Measurements from ENCODE around the gene AQP1.

AQP1 gene

DNA sequence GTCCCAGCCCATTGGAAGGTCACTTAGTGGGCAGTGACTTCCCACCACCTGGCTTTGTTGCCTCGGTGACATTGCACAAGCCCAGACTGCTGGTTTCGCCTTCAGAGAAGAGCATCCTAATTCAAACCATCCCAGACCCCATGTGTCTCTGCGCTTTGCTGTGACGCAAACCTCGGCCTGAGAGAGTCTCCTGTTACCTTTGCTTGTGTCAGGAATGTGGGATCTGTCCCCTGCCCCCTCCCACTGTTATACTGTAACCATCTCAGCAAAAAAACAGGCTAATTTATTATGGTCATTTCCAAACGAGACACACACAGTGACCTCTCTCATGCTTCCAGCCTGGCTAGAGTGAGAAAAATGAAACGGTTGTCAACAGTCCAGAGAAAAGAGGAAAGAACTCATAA is 25.0 kb upstream of the AQP1 start:
- no peak for DNase-seq

DNA sequence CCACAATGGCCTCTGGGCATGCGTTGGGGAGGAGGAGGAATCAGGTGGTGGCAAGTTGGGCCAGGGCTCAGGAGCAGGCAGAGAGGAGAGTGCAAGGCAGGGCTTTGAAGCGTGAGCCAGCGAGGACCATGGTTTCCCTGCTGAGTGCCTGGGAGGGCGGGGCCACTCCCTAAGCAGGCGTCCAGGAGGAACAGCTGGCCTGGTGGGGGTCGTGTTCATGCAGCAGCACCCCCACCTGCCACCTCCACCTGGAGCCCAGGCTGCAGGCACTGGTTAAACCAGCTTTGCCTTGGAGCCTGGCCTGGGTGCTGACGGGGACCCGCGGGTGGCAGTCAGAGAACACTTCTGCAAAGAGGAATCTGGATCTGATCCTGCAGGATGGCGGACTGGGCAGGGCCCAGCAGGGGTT is 24.2 kb upstream of the AQP1 start:
- DNase-seq = no peak

GRCh38 chr7:30888747-30889146 is 22.9 kb upstream of the AQP1 start:
- DNase-seq = no peak

DNA sequence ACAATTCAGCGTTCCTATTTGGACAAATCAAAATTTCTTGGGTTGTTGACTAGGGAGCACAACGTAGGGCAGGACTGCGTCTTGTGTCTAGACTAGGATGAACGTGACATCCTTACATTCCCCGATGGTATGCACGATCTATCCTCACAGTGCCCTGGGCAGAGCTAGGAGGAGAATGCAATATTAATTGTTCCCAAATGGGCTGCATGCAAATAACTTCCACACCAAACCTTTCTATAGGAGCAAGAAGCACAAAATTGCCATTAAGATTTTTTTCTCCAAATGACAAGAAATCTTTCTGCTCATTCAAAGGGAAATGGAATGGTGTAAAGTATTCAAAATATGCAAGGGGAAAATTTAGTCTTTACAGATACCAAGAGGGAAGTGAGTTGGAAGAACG is 21.4 kb upstream of the AQP1 start:
- DNase-seq = no peak

GRCh38 chr7:30893357-30893756 is 18.3 kb upstream of the AQP1 start:
- DNase-seq = no peak

DNA sequence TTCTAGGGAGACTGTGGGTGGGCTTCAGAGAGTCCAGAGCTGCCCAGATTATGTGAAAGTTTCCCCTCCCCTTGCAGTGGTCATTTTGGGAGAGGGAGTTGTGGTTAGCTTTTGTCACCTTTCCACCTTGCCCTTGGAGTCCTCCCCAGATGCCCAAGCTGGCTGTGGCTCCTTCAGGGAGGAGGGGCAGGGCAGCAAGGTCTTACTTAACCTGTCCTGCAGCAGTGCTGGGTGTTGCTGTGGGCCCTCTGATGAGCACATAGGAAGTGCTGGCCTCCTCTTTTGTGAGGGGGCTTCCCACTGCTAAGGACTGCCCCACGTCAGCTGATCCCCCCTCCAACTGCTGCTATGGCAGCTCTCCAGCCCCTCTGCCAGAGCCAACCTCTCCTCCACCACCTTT is 17.6 kb upstream of the AQP1 start:
- DNase-seq = no peak

DNA sequence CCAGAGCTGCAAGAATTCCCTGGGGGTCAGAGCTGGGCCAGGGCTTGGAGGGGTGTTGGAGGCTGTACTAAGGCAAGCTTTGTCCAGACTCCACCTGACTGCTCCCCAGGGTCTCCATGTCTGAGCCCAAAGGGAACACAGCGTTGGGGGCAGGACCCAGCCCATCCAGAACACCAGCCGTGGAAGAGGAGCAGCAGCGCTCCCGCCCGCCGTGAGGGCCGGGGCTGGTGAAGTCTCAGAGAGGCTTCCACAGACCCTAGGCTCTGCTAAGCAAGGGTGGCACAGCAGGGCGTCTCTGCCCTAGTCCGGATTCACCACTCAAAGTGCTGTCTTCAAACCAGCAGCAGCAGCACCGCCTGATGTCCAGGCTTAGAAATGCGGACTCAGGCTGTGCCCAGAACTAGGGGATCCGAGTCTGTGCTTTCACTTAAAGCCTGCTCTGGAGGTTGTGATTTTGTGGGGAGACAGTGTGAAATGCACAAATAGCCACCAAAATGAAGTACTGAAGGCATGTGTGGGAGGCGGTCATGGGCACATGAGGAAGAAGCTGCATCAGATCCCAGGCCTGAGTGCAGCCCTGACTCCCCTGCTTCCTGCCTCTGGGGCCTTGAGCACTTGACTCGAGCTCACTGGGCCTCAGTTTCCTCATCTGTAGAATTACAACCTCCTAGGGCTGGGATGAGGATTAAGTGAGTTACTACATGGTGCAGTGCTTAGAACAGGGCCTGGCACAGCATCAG is 16.6 kb upstream of the AQP1 start:
- no peak for DNase-seq

GRCh38 chr7:30896036-30896435 is 15.6 kb upstream of the AQP1 start:
- DNase-seq = no peak

DNA sequence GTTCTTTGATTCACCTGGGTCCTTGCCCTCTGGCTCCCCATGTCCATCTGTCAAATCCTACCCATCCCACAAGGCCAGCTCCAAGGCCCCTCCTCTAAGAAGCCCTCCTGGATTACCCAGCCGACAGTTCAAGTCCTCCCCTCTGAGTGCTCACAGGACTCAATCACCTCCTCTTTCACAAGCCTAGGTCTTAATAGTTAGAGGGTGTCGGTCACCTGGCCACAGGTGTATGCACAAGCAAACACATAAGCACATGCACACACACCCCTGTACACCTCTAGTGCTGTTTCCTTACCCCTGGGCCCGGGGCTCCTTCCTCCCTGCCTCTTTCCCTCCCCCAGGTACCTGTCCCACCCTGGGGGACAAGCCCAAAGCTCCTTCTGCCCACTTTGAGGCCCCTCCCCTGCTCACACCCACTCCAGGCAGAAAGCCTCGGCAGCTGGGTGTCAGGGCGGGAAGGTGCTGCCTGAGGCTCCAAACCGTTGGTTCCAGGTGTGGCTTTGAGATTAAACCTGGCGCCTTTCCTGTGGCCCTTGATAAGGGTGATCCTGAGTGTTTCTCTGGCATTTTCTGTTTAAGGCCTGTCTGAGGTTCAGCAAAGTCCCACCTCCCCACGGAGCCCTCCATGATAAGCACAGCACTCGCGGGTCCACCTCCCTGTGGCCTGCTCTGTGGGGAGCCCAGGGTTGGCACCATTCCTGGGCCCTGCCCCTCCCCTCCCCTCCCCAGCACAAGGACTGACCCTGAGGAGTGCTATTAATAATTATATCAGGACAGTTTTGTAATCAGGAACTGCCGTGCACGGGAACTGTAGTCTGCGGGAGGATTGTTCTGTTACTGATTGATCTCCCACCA is 14.6 kb upstream of the AQP1 start:
- no peak for DNase-seq

DNA sequence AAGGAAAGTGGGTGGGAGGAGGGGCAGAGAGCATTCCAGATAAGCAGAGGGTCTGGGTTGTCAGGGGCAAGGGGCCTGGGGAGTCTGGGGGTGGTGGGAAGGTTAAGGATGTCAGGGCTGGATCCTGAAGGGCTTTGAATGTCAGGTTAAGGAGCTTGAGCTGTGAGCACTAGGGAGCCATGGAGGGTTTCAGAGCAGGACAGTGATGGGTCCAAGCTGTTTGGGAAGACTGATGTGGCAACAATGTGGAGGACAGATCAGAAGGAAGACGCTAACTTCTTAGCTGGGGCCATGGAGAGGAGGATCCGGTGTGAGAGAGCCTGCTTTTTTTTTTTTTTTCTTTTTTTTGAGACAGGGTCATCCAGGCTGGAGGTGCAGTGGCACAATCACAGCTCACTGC is 13.9 kb upstream of the AQP1 start:
- DNase-seq = no peak

DNA sequence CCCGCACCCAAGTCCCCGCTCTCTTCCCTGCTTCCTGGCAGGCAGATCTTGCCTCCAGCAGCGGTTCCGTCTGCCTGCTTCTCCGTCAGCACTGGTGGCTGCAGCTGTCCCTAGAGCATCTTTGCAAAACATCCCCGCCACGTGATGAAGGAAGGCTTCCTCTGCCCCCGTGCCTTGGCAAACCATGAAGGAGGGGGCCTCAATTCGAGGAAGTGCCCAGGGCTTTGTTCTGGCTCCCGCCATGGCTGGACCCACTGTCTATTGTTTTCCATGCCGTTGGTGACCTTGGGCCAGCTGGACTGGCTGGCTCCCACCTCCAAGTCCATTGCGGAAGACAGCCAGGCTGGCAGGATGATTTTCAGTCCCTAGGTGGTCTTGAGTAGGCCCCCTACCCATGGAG is 13.2 kb upstream of the AQP1 start:
- no peak for DNase-seq

GRCh38 chr7:30899066-30899465 is 12.6 kb upstream of the AQP1 start:
- DNase-seq = no peak

DNA sequence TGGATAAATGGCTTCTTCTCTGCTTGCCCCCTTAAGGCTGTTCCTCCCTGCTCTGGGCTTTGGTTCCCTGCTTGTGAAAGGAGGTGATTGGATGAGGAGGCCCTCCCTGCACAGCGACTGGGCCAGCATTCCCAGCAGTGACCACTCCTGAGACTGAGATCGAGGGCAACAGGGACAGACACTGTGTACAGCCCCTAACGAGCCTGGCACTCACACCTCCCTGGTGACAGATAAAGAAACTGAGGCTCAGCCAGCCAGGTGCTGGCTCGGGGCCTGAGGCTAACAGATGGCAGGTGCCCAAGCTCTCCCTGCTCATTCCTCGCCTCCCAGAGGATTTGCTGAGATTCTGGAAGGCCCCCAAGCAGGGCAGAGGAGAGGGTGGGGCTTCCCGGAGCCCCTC is 12.0 kb upstream of the AQP1 start:
- no peak for DNase-seq

DNA sequence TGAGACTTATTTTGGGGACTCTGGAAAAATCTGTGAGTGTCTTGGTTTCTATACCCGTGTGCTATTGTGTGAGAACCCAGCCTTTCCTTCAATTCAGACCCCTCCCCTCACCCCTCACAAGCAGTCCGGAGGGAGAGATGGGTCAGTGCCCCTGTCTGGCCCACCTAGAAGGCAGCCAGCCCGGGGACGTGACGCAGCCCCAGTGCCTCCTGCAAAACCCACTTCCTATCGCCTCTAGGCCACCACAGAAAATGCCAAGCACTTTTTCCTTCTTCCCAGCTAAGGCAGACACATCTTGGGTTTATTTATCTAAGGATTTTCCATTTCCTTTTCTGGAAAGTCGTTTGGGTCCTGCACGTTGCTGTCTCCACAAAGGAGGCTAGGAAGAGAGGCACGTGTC is 11.6 kb upstream of the AQP1 start:
- DNase-seq = no peak

DNA sequence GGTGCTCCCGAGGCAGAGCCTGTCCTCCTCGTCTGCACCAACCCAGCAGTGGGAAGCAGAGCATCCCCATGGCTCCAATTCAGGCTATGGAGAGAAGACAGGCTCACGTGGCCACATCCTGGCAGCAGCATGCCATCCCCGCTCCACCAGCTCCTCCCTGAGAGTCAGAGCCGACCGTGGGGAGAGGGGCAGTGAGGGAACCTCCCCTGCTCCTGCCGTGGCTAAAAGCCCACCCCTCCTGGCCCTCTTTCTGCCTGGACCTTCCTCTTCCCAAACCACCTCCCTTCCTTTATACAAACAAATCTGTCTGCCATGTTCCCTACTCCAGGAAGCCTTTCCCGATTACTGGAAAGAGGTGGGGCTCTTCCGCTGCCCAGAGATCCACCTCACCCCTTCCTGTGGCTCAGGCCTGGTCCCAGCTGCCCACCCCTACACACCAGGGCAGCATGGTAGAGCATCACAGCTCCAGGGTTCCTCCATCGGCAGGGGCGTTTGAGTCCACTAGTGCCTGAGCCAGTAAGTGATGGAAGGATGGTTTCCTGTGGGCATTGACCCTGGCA is 10.8 kb upstream of the AQP1 start:
- DNase-seq = no peak

GRCh38 chr7:30901856-30902255 is 9.8 kb upstream of the AQP1 start:
- DNase-seq = no peak

- no peak for DNase-seq
Observed at GRCh38 chr7:30902466-30902865, 9.2 kb upstream of the AQP1 start.

DNA sequence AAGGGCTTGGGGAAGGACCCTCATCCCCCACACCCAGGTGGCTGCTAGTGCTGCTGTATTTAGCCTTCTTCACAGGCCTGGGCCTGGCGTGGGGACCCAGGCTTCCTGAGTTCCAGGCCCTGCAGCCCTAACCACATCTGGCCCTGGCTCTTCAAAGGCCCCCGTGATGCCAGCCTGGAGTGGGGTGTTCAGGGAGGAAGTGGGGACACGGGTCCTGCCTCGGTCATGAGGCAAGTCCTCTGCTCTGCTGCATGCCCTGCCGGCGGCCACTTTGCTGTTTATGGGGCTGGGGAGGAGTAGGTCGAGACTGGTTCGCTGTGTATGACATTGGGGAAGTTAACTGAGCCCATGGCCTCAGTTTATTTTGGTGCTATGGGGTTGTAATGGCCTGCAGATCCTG is 8.5 kb upstream of the AQP1 start:
- no peak for DNase-seq

DNA sequence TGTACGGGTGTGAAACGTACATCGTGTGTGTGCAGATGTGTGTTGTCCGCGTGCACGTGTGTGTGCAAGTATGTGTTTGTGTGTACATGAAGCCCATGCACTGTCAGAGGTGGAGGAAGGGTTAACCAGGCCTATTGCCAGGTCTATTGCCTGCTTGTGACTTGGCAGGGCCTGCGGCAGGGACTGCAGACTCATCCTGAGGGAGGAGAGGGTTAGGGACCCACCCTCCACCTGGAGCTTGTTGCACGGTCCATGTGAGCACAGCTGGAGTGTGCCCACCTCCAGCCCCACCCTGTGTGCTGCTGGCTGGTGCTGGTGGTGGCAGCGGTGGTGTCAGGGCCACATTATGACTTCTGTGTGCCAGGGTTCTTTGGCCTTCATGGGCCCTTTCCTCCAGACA is 7.1 kb upstream of the AQP1 start:
- DNase-seq = no peak

DNA sequence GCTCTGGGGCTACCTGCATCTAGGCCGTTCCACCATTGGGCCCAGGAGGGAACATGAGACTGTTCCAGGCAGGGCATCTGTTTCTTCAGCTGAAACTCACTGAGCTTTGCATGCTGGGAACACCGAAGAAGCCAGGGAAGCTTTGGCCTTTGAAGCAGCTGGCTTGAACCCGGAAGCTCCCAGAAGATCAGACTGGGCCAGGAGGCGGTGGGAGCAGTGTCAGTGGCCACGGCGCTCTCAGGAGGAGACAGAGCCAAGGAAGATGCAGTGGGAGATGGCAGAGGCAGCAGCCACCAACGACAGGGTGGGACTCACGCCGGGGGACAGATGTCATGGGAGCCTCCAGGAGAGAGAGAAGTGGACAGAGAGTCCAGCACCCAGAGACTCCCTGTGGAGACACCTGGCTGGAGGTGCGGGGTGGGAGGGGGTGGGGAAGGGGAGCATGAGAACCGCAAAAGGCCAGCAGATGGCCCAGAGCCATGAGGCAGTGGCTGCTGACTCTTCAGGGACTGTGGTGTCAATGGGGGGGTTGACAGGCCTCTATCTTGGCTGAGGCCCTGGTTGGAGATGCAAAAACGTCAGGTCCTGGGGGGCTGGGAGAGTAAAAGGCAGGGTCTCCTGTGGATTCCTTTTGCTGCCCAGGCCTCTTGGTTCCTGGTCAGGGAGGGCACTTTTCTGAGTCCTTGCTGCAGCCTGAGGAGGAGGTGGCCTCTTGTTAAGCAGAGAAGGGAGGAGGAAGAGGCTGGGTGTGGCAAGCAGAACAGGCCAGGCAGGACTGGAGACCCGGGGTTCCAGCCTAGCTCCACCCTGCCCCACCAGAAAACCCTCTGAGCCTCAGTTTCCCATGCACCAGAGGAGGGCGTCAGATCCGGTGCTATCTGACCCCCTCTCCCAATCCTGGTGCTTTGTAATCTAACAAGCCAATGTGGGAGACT is 6.3 kb upstream of the AQP1 start:
- no peak for DNase-seq

- no peak for DNase-seq
Observed at GRCh38 chr7:30906014-30906413, 5.6 kb upstream of the AQP1 start.

GRCh38 chr7:30906515-30907240 is 5.0 kb upstream of the AQP1 start:
- no peak for DNase-seq
